HCT116 (cell line): ENCODE data around the gene APBA3.

ENCODE experiments used
- CEBPB ChIP-seq: IDR thresholded peaks from 2 replicates; pipeline ENCODE4 v1.6.1; 2012; ENCODE audit warnings: low read depth
- CTCF ChIP-seq, 3 experiments: fragments of 200-600 bp in 1 of 3; sonication (generic) in 1 of 3; IDR thresholded peaks in 2 of 3; conservative IDR thresholded peaks in 1 of 3; 2 replicates each; pipeline ENCODE4 v1.5.1; 2012 to 2017; ENCODE audit warnings: low read depth in 2 of 3, low read length in 2 of 3, antibody characterized with exemption in 1 of 3, borderline replicate concordance in 1 of 3, control low read depth in 1 of 3, mild to moderate bottlenecking in 1 of 3, mixed read lengths in 1 of 3, mixed run types in 1 of 3, moderate library complexity in 1 of 3; ENCODE audit not compliant: insufficient read depth in 1 of 3
- MAX ChIP-seq: IDR thresholded peaks from 2 replicates; pipeline ENCODE4 v1.6.1; 2012
- POLR2A ChIP-seq: IDR thresholded peaks from 2 replicates; pipeline ENCODE4 v1.7.0; 2011; ENCODE audit warnings: borderline replicate concordance; ENCODE audit not compliant: insufficient read depth, insufficient read length; ENCODE audit errors: extremely low read depth
- POLR2AphosphoS5 ChIP-seq: IDR thresholded peaks from 2 replicates; pipeline ENCODE4 v1.6.1; 2011; ENCODE audit warnings: mild to moderate bottlenecking, low read depth, low read length, moderate library complexity
- REST ChIP-seq: IDR thresholded peaks from 2 replicates; pipeline ENCODE4 v1.6.1; 2012; ENCODE audit warnings: low read depth
- YY1 ChIP-seq: IDR thresholded peaks from 2 replicates; pipeline ENCODE4 v1.6.1; 2011; ENCODE audit warnings: low read length, low read depth, moderate library complexity, mild to moderate bottlenecking; ENCODE audit not compliant: insufficient replicate concordance; ENCODE audit errors: extremely low read depth

GRCh38 chr19:3752492-3752891 lies 9.0 kb downstream of the APBA3 start:
- no peak for TF ChIP-seq CTCF (IDR thresholded peaks at IDR 0.05 in 2 of 3, conservative IDR thresholded peaks at IDR 0.05 in 1 of 3; ENCODE audit: borderline replicate concordance in 1 of 3, insufficient read depth in 1 of 3, low read depth in 2 of 3, low read length in 2 of 3)
- TF ChIP-seq POLR2A = no peak
- TF ChIP-seq CEBPB = no peak
- TF ChIP-seq POLR2AphosphoS5 = no peak
- no peak for TF ChIP-seq MAX
- TF ChIP-seq REST = no peak
- TF ChIP-seq YY1 = no peak
